Panc1 (cell line): ENCODE results near the gene ANKRD13C. TPM values are rescaled to one million over a fixed set of nuclear protein-coding genes. Genes with fewer than 3 reads are reported as not detected.

Source experiments
- ATAC-seq: fragments of 200-7000 bp; cut with Tn5 transposase; 2 replicates; pipeline ENCODE4 v1.9.1; 2020; ENCODE audit warnings: mild to moderate bottlenecking, moderate library complexity
- BruUV-seq: library from RNA; stranded (reverse); fragments of 400-500 nt; replicated peaks from 2 replicates; lab custom pipeline; 2021; lab: Mats Ljungman, UMichigan
- CTCF ChIA-PET: fragments of 300-600 bp; sonication (Branson Sonifier 250); formaldehyde crosslinking; loops from one replicate; lab custom pipeline; 2022; ENCODE audit warnings: antibody characterized with exemption; lab: Charles Lee
- POLR2A ChIA-PET: fragments of 300-600 bp; sonication (Branson Sonifier 250); formaldehyde crosslinking; loops from one replicate; lab custom pipeline; 2022; ENCODE audit warnings: antibody characterized with exemption; lab: Charles Lee
- DNase-seq: peaks from one replicate; pipeline ENCODE4 v3.0.0-alpha.2; 2010; ENCODE audit warnings: low read depth, low spot score
- H3K27ac ChIP-seq: 2 replicates; pipeline ENCODE4 v1.5.1; 2011; ENCODE audit warnings: mild to moderate bottlenecking, low read length, inconsistent platforms
- H3K27me3 ChIP-seq: fragments of 200-500 bp; sonication (Bioruptor generic); 2 replicates; pipeline ENCODE4 v1.6.0; 2014; ENCODE audit warnings: low read length, inconsistent platforms; ENCODE audit not compliant: control insufficient read depth, insufficient read depth
- H3K36me3 ChIP-seq: fragments of 200-500 bp; sonication (Bioruptor generic); 2 replicates; pipeline ENCODE4 v1.5.1; 2014; ENCODE audit warnings: inconsistent platforms, mild to moderate bottlenecking, low read length, moderate library complexity; ENCODE audit not compliant: control insufficient read depth, insufficient read depth
- H3K4me1 ChIP-seq: 2 replicates; pipeline ENCODE4 v1.5.1; 2011; ENCODE audit warnings: inconsistent platforms, mild to moderate bottlenecking, low read length, moderate library complexity; ENCODE audit not compliant: control insufficient read depth, insufficient read depth
- H3K4me3 ChIP-seq, 2 experiments: 2 replicates each; pipeline ENCODE4 v1.5.1; 2011 to 2012; ENCODE audit warnings: low read depth in 2 of 2, low read length in 2 of 2, mild to moderate bottlenecking in 2 of 2, inconsistent platforms in 1 of 2, moderate library complexity in 1 of 2
- H3K9me3 ChIP-seq: fragments of 200-500 bp; sonication (Bioruptor generic); 2 replicates; pipeline ENCODE4 v1.5.1; 2014; ENCODE audit warnings: low read depth, mild to moderate bottlenecking, inconsistent platforms, low read length, moderate library complexity; ENCODE audit not compliant: control insufficient read depth, insufficient read depth
- POLR2AphosphoS5 ChIP-seq: IDR thresholded peaks from 2 replicates; pipeline ENCODE4 v1.6.1; 2012; ENCODE audit warnings: mild to moderate bottlenecking, low read depth, low read length, moderate library complexity
- SIN3A ChIP-seq: IDR thresholded peaks from 2 replicates; pipeline ENCODE4 v1.6.1; 2012; ENCODE audit warnings: low read depth, mild to moderate bottlenecking, low read length, moderate library complexity, borderline replicate concordance; ENCODE audit not compliant: insufficient read depth
- TCF7L2 ChIP-seq: IDR thresholded peaks from 2 replicates; pipeline ENCODE4 v1.6.1; 2011; ENCODE audit warnings: mild to moderate bottlenecking, low read depth, low read length, inconsistent platforms
- in situ Hi-C: cut with HindIII; loops from 2 replicates; pipeline ENCODE4 v1.10.0; 2016; ENCODE audit warnings: low sequenced_read_pairs, low pct_unique_long_range_greater_than_20kb
- intact Hi-C: fragments of 100-400 bp; cut with micrococcal nuclease; formaldehyde crosslinking; loops from one replicate; pipeline ENCODE4 v1.10.0; 2022; ENCODE audit not compliant: unreplicated experiment
- total RNA-seq: library from RNA; stranded (reverse); gene quantifications from one replicate; pipeline ENCODE4 v1.2.1, GENCODE V29; 2021; ENCODE audit not compliant: unreplicated experiment
- TF ChIP-seq, protein P1 (sequence below), 2 experiments: IDR thresholded peaks; 2 replicates each; pipeline ENCODE4 v1.6.1; 2011 to 2012; ENCODE audit warnings: low read depth in 2 of 2, control low read depth in 1 of 2, low read length in 1 of 2, mild to moderate bottlenecking in 1 of 2, moderate library complexity in 1 of 2; ENCODE audit not compliant: insufficient read depth in 1 of 2
- TF ChIP-seq, protein P2 (sequence below): fragments of 450-650 bp; IDR thresholded peaks from 2 replicates; pipeline ENCODE4 v1.5.1; 2017; ENCODE audit warnings: mild to moderate bottlenecking

Gene ANKRD13C
- total RNA-seq, 1 experiment from 2014 or later: 20.7 TPM

DNA sequence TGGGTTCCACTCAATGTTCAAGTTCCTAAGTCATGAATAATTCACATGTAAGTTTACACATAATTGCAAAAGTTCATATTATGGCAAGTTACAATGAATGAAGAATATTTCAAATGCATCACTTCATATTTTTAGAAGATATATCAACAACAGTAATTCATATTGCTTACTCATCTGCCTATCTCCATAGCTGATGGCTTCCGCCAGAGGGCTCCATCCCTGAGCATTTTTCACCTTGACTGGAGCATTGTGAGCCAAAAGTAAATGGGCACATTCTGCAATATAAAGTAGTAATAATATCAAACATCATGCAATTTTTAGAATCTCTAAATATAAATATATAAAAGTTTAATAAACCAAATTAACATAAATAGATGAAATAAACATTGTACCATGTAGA is 29.8 kb downstream of the ANKRD13C start:
- POLR2A ChIA-PET: interaction anchor here (0.7 kb wide), 1 partner anchor 14 kb away, joined by 3 read pairs; no protein-coding TSS in a partner anchor
- no peaks in the 10 kb centered on the region for H3K27me3 ChIP-seq
- peaks cover 7% of the 10 kb centered on the region for H3K4me1 ChIP-seq
- no peak for TF ChIP-seq TCF7L2
- TF ChIP-seq, protein P1, sequence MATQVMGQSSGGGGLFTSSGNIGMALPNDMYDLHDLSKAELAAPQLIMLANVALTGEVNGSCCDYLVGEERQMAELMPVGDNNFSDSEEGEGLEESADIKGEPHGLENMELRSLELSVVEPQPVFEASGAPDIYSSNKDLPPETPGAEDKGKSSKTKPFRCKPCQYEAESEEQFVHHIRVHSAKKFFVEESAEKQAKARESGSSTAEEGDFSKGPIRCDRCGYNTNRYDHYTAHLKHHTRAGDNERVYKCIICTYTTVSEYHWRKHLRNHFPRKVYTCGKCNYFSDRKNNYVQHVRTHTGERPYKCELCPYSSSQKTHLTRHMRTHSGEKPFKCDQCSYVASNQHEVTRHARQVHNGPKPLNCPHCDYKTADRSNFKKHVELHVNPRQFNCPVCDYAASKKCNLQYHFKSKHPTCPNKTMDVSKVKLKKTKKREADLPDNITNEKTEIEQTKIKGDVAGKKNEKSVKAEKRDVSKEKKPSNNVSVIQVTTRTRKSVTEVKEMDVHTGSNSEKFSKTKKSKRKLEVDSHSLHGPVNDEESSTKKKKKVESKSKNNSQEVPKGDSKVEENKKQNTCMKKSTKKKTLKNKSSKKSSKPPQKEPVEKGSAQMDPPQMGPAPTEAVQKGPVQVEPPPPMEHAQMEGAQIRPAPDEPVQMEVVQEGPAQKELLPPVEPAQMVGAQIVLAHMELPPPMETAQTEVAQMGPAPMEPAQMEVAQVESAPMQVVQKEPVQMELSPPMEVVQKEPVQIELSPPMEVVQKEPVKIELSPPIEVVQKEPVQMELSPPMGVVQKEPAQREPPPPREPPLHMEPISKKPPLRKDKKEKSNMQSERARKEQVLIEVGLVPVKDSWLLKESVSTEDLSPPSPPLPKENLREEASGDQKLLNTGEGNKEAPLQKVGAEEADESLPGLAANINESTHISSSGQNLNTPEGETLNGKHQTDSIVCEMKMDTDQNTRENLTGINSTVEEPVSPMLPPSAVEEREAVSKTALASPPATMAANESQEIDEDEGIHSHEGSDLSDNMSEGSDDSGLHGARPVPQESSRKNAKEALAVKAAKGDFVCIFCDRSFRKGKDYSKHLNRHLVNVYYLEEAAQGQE (IDR thresholded peaks at IDR 0.05; ENCODE audit: insufficient read depth in 1 of 2, low read depth in 2 of 2, low read length in 1 of 2): no peak
- TF ChIP-seq, protein P2, sequence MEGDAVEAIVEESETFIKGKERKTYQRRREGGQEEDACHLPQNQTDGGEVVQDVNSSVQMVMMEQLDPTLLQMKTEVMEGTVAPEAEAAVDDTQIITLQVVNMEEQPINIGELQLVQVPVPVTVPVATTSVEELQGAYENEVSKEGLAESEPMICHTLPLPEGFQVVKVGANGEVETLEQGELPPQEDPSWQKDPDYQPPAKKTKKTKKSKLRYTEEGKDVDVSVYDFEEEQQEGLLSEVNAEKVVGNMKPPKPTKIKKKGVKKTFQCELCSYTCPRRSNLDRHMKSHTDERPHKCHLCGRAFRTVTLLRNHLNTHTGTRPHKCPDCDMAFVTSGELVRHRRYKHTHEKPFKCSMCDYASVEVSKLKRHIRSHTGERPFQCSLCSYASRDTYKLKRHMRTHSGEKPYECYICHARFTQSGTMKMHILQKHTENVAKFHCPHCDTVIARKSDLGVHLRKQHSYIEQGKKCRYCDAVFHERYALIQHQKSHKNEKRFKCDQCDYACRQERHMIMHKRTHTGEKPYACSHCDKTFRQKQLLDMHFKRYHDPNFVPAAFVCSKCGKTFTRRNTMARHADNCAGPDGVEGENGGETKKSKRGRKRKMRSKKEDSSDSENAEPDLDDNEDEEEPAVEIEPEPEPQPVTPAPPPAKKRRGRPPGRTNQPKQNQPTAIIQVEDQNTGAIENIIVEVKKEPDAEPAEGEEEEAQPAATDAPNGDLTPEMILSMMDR: no peak; the same call in 1 of the 2 replicates
- no peak for TF ChIP-seq POLR2AphosphoS5
- TF ChIP-seq SIN3A: no peak
- H3K4me3 ChIP-seq: no peak overlapping the region
- H3K9me3 ChIP-seq: no peaks in the 10 kb centered on the region
- no TSS peak for BruUV-seq
- no peak overlapping the region for H3K27ac ChIP-seq
- intact Hi-C loops (no loop called here), in situ Hi-C loops (no loop called here)
- ATAC-seq: no peak
- peaks cover 4% of the 10 kb centered on the region; the same call in 1 of the 2 replicates for H3K36me3 ChIP-seq
- no peak for DNase-seq
- CTCF ChIA-PET: no interaction called here

DNA sequence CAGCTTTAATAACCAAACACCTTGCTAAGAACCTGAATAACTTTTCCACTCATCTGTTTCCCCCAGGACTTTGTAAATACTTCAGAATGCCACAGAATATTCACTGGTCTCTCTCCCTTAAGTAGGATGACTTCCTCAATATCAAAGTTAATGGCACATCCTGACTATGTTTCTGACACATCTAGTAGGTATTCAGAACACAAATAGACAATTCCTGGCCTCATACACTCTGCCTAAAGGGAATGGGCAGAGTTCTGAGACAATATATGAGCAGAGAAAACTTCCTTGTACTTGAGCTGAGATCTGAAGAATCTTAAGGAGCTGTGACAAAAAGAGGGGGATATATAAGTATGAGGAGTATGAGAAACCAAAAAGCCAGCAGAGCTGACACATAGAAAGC is 34.8 kb downstream of the ANKRD13C start:
- intact Hi-C loops: no loop called here
- no peak overlapping the region for H3K4me3 ChIP-seq

More for the DNA sequence above, 34.8 kb downstream of the ANKRD13C start:
- TF ChIP-seq, protein P1 (IDR thresholded peaks at IDR 0.05; ENCODE audit: insufficient read depth in 1 of 2, low read depth in 2 of 2, low read length in 1 of 2): no peak
- TF ChIP-seq SIN3A (no peak), TCF7L2 (no peak), POLR2AphosphoS5 (no peak)
- TF ChIP-seq, protein P2: no peak
- Histone ChIP-seq H3K4me1 (no peaks in the 10 kb centered on the region; the same call in none of the 2 replicates), H3K9me3 (no peaks in the 10 kb centered on the region), H3K27ac (no peak overlapping the region), H3K27me3 (no peaks in the 10 kb centered on the region), H3K36me3 (peaks cover 4% of the 10 kb centered on the region; the same call in 1 of the 2 replicates)
- DNase-seq (peak; percentile 58), ATAC-seq (peak; percentile 63; the same call in 1 of the 2 replicates)
- CTCF ChIA-PET: no interaction called here
- POLR2A ChIA-PET: no interaction called here
- no TSS peak for BruUV-seq
- in situ Hi-C loops: no loop called here
